GM21526 (cell line): ENCODE results near the gene ANKRD28.
"Not testable (repeated sequence)": the region's sequence is repeated elsewhere in the genome, so short reads cannot be mapped to it uniquely, and the experiment has no call there.

Experiments used
- ATAC-seq: cut with Tn5 transposase; IDR thresholded peaks from one replicate; pipeline ENCODE4 v1.9.1; 2021; ENCODE audit warnings: moderate library complexity; ENCODE audit not compliant: unreplicated experiment, low FRiP score

Gene ANKRD28

DNA sequence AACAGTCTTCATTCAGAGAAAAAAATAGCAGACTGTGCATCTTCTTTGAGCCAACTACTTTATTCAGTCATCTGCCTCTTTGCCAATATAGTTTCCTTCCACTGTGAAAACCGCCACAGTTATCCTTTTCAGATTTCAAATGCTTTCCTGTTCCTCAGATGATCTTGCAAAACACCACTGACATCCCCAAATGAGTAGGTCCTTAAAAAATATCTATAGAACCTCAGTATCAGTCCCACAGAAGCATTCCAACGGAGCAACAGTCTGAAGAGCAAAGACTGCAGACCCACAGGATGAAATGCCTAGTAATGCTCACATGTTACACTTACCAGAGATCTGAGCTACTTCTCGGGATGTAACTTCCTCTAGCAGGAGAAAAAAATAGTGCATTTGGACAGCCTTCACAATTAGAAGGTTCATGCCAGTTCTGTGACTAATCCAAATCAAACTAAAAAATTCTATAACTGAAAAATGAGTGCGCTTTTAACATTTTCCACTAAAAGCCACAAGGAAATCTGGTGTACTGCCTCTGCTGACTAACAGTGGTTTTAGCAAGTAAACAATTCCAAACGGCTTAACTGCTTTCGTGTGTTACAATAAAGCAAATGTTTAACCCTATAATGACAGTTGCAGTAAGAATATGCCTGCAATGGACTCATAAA, at the start of gene ANKRD28:
Gene ANKRD28, minus strand, starts transcription at position 338 of the 662 bp plus-strand sequence. CDS start 1,458 bp downstream, outside the sequence.
- no peak for ATAC-seq

DNA sequence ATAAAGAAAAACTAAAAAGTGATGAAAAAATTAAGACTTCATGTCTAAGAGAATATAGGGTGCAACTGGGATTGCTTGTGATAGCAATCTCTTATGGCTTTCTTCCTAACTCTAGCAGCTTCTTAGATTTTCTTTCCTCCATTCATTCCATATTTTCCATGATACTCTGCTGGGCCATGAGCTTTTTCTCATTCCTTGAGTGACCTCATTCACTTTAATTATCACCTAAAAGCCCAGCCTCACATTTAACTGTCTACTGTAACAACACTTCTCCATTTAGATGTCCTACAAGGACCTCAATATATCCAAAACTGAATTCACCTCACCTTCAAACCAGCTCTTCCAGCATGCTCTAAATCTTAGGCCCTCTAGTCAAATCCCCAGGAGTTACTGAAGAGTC, 49.5 kb upstream of the ANKRD28 start:
- ATAC-seq = no peak

DNA sequence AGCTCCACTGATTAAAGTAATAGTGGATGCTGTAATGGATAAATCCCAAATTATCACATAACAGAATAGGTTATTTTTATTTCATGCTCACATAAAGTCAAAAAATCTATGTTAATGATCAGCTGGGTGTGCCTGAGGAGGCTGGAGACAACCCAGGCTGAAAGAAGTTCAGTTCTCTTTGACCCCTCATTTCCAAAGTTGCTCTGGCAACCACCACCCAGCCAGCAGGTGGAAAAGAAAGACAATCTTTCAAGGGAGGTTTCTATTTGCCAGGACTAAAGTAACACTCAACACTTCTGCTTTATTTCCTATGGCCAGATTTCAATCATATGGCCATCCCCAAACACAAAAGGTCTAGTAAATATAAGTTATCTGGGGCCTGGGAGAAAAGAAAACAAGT, 48.8 kb upstream of the ANKRD28 start:
- no peak for ATAC-seq

DNA sequence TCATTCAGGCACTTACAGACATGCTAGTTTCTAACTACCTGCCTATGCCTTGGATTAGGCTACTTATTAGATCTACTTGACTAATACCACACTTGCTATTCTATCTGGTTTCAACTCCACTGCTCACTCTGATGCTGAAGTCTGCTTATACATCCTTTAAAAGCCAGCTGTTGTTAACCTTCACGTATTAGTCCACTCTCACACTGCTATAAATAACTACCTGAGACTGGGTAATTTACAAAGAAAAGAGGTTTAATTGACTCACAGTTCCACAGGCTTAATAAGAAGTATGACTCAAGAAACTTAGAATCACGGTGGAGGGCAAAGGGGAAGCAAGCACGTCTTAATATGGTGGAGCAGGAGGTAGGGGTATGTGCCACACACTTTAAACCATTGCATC, 47.7 kb upstream of the ANKRD28 start:
- peak; percentile 72 for ATAC-seq

DNA sequence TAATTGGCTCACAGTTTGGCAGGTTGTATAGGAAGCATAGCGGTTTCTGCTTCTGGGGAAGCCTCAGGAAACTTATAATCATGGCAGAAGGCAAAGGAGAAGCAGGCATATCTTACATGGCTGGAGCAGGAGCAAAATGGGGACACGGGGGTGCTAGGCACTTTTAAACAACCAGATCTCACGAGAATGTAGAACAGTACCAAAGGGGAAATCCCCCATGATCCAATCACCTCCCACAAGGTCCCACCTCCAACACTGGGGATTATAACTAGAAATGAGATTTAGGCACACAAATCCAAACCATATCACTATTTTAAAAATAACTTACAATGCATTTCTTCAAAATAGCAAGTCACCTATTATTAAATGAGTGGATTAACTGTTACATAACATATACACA, 47.1 kb upstream of the ANKRD28 start:
- no peak for ATAC-seq

DNA sequence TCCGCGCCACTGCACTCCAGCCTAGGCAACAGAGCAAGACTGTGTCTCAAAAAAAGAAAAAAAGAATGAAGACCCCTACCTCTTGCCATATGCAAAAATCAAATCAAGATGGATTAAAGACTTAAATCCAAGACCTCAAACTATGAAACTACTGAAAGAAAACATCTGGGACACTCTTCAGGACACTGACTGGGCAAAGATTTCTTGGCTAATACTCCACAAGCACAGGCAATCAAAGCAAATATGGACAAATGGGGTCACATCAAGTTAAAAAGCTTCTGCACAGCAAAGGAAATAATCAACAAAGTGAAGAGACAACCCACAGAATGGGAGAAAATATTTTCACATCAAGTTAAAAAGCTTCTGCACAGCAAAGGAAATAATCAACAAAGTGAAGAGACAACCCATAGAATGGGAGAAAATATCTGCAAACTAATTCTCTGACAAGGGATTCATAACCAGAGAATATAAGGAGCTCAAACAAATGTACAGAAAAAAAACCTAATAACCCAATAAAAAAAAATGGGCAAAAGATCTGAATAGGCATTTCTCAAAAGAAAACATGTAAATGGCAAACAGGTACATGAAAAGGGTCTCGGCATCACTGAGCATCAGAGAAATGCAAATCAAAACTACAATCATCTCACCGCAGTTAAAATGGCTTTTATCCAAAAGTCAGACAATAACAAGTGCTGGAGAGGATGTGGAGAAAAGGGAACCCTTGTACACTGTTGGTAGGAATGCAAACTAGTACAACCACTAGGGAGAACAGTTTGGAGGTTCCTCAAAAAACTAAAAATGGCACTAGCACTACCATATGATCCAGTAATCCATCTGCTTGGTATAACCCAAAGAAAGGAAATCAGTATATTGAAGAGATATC, 43.6 kb upstream of the ANKRD28 start:
- not testable (repeated sequence) for ATAC-seq

DNA sequence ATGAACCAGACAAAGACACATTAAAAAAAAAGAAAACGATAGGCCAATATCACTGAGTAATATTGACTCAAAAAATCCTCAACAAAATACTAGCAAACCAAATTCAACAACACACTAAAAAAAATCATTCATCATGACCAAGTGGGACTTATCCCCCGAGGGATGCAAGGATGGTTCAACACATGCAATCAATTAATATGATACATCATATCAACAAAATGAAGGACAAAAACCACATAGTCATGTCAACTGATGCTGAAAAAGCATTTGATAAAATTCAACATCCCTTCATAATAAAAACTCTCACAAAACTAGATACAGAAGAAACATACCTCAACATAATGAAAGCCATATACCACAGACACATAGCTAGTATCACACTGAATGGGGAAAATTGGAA, 41.8 kb upstream of the ANKRD28 start:
- ATAC-seq = no peak

DNA sequence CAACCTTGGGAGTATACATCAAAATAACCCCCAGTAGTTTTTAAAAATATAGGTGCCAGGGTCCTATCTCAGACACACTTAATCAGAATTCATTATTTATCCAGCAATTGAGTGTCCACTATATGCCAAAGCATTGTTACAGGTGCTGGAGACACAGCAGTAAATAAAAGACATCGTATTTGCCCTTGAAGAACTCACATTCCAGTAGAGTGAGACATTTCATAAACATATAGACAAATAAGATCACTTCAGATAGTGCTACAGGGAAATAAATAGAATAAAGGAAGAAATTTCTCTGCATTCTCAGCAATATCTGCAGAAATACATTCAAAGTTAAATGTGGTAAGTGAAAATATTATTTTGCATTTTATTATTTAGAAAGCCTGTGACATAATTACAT, 34.1 kb upstream of the ANKRD28 start:
- ATAC-seq = no peak

DNA sequence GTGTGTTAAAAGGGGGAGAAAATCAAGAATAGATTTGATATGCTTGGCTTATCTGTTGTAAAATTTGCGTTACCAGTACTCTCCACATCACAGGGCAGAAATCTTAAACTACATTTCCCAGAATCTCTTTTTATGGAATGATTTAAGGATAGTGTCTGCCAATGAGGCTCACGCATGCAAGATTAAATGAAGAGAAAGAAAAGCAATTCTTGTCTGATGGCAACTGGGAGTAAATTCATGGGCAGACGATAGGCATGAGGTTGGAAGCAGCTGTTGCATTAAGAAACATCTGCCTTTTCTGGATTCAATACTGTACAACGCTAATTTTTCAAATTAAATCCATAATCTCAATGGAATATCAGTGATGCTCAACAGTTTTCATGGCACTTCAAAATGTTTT, 27.2 kb upstream of the ANKRD28 start:
- ATAC-seq = no peak

DNA sequence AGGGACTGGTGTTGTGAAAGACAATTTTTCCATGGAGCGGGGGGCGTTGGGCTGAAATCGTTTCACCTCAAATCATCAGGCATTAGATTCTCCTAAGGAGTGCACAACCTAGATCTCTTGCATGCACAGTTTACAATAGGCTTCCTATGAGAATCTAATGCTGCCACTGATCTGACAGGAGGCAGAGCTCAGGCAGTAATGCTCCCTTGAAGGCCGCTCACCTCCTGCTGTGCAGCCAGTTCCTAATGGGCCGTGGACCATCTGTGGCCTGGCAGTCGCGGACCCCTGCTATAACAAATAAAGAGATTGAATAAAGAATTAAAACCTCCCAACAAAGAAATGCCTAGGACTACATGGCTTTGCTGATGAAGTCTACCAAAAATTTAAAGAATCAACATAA, 25.3 kb upstream of the ANKRD28 start:
- no peak for ATAC-seq

DNA sequence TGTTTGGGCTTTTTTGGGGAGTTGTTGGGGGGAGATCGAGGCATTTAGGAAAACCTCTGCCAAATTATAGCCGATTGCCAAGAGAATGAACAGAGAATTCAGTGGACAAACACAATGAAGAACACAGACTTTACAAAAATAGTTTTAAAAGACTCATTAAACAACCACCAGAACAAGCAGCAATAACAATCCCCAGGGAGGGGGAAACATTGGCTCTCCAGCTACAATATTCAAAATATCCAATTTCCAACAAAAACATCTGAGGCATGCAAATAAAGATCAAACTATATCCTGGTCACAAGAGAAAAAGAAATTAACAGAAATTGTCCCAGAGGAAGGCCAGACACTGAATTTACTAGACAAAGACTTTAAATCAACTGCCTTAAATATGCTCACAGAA, 24.5 kb upstream of the ANKRD28 start:
- no peak for ATAC-seq

DNA sequence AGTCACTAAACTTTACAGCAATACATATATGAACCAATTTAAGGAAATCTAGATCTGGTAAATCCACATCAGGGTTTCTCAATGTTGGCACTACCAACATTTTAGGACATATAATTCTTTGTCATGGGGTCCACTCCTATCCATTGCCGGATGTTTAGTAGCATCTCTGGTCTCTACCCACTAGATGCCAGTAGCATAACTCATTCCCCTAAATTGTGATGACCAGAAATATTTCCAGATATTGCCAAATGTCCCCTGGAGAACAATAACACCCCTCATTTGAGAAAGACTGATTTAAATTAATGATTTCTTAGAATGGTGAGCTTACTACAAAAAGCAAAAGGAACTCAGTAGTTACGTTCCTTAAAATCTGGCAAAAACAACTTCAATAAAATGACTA, 23.1 kb upstream of the ANKRD28 start:
- ATAC-seq = no peak

DNA sequence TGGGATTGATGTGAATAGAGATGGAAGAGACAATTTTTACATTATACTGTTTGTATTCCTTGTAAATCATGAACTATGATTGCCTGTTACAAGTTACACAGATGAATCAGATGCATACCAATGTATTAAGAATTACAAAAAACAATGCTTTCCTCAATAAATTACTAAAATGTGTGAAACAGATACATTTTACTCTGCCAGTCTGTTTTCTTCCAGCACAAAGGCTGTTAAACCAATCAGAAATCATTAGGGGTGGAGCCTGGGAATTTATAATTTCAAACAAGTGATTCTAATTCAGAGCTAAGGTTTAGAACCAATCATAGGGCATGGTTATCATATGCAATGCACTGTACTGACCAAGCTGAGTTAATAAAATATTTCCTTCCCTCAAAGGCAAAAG, 21.8 kb upstream of the ANKRD28 start:
- ATAC-seq = no peak

DNA sequence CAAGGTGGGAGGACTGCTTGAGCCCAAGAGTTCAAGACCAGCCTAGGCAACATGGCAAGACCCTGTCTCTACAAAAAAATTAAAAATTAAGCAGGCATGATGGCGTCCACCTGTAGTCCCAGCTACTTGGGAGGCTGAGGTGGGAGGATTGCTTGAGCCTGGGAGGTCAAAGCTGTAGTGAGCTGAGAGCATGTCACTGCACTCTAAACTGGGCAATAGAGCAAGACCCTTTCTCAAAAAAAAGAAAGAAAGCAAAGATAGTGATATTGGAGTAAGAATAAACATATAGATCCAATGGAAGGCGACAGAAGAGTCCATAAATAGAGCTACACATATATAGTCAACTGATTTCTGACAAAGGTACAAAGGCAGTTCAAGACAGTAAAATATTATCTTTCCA, 21.3 kb upstream of the ANKRD28 start:
- ATAC-seq = no peak

DNA sequence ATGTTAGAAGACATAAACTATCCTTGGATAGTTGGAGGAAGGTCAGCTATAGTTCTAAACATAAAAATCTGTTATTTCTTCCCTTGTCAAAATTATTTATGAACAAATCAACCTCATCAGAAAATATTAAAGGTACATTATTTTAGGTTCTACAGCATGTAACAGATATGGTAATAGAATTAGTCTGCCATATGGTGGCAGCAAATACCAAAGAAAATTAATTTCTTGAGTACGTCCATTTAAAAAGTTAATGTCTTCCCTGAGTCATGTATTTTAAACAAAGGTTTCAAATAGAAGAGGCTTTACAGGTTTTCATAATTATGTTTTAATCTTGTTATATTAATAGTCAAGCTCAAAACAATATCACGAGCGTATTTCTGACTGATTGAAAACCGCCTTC, 17.9 kb upstream of the ANKRD28 start:
- ATAC-seq = no peak

DNA sequence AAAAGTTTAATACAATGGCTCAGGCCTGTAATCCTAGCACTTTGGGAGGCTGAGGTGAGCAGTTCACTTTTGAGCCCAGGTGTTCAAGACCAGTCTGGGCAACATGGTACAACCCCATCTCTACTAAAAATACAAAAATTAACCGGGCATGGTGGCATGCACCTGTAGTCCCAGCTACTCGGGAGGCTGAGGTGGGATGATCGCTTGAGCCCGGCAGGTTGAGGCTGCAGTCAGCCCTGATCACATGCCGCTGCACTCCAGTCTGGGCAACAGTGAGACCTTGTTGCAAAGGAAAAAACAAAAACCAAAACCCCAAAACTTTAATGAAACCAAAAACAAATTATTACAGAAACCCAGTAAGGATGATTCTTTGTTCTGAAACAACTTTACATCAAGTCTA, 15.3 kb upstream of the ANKRD28 start:
- not testable (repeated sequence) for ATAC-seq

DNA sequence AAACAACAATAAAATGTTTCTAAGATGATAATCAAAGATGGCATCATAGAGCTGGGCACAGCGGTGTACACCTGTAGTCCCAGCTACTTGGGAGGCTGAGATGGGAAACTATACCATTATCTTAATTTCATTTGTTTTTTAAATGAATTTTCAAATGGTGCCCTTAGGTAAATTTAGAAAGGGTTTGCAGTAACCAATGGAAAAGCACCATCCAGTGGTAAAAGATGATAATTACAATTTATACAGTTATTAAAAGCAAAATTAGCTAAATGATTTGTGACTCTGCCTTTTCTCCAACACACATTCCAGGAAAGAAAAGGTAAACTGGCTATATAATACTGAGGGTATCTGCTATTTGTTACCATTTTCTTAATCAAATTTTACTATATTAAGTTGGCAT, 14.4 kb upstream of the ANKRD28 start:
- no peak for ATAC-seq

DNA sequence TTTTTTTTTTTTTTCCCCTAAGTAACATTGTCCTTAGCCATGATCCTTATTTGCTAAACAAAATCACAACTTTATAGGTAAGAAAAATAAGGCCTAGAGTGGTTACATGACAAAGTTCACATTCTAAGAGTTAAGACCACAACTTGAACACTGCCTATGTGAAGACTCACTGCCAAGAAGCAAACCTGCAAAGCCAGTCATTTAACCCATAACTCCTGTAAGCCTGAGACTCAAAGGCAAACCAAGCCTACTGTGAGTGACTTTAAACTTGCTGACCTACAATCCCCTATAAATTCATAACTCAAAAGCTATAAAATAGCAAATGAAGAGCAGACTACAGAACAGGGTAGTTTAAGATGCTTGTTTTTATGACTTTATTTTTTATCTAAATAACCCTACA, 12.9 kb upstream of the ANKRD28 start:
- no peak for ATAC-seq

DNA sequence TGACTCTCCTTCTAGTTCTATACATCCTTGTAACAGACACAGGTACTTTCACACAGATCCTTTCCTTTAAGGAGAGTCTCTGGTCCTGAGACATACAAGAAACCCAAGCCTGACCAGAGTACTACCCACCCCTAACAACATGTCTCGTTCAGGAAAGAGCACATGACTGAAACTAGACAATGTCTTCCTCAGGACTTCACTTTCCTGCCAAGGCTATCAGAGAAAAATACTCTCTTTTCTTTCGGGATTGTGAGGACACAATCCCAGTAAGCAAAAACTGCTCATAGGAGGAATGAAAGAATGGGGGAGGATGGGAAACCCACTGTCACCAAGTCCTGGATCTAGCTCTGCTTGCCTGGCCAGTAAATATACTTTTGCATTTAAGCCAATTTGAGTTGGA, 11.5 kb upstream of the ANKRD28 start:
- no peak for ATAC-seq

DNA sequence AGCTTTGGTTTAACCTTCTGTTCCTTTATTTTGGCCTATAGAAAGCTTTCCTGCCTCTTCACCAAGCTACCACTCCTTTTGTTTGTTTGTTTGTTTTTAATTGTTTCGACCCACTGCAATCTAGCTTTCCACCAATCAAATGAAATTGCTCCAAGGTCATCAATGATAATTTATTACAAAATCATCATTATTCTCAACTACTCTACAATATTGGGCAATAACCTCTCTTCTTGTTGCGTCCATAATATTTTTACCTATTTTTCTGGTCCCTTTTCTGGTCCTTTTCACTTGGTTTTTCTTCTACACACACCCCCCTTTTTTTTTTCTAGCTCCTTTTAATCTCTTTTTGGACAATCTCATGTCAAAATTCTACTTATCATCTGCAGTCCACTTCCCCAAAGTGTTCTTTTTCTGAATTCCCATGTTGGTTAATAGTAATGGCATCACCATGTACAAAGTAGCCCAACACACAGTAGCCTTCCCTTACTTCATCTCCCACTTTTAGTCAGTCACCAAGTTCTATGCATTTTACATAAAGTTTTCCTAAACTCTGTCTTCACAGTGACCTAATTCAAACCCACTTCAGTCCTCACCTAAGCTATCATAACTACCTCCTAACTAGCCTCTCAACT, 11.0 kb upstream of the ANKRD28 start:
- ATAC-seq = no peak

DNA sequence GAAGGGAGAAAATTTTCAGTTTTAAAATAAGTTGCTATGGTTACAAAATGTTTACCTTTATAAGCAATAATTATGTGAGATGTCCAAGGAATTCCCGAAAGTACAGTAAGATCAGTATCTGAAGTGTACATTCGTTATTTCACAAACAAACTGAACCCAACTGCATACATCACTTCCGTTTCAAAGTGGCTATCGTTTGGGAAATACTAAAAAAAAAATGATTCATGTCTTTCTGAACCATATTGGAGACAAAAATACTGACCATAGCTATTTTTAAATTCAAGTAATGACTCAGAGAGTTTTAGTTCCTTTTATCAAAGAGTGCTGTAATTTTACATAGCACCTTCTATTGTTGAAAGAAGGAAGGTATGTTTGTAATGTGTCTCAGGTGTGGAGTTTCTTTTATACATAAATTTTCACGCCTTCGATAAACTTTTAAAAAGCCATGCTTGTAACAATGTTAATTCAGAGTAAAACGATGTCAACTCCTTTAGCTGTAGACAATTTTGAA, 8.0 kb upstream of the ANKRD28 start:
- ATAC-seq = peak; percentile 76
